Activated gamma-delta T cell (primary cell): ENCODE results near the gene MYH15.

ENCODE experiments used
- DNase-seq: peaks from one replicate; lab custom pipeline; 2025; lab: John Stamatoyannopoulos, UW

Gene MYH15

DNA sequence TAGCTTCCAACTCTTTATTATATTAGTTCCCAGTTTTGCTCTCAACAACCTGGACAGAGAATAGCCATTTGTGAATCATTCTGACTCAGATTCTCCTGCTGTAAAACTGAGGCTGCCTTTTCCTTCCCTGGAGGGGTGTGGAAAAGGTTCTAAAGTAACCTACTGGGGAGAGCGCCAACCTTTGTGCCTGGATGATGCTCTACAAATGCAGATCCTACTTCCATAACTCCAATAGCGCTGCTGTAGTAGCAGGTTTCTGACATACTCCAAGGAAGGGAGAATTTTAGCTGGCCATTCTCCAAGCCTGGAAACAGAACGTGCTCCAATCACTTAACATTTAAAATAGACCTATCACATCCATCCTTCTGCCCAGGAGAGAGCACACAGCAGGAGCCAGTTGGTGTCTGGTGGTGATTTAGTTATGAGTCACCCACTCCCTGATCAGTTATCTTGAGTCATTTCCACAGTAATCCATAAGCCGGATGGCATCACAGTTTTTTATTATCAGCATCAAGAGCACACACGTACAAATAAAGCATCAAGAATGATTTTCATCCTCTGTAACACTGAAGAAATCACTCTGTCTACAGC, 38.3 kb downstream of the MYH15 start:
- no peak for DNase-seq

GRCh38 chr3:108471426-108471825, 39.0 kb downstream of the MYH15 start:
- no peak for DNase-seq

DNA sequence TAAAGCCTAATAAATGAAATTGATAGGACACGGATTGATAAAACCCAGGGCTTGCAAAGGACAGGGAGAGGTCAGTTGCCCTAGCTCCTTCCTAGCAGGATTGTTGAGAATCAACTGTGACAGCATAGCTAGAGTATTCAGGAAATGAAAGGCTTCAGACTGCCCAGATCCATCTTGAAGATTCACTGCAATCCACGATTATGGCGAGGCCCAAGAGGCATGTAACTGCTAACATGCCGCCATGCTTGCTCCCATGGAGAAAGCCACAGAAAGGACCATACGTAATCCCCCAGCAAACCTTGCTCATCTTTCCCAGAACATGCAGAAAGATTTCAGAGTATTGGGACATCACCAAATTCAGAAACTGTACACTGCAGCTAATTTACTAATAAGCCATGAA, 41.3 kb downstream of the MYH15 start:
- no peak for DNase-seq

GRCh38 chr3:108468577-108468976, 41.8 kb downstream of the MYH15 start:
- DNase-seq = no peak

- DNase-seq = no peak
Observed at GRCh38 chr3:108462899-108463298, 47.5 kb downstream of the MYH15 start.

DNA sequence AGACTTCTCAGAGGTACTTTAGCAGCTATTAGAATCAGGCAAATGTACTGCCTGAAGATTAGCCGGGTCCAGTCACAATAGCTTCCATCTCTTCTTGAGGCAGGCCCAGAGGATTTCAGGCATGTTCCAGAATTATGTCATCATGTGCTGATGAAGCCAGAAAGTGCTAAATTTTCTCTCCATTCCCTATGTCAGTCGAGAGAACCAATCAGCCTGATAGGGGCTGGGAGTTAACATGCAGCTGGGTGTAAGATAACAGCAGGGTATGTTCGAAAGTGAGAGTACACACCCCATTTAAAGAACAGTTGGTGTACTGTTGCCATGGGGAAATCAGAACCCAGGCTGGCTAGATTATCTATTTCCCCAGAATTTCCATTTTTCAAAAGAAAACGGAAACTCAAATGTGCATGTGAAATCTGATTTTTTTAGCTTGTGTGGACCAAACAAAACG, 48.7 kb downstream of the MYH15 start:
- no peak for DNase-seq

DNA sequence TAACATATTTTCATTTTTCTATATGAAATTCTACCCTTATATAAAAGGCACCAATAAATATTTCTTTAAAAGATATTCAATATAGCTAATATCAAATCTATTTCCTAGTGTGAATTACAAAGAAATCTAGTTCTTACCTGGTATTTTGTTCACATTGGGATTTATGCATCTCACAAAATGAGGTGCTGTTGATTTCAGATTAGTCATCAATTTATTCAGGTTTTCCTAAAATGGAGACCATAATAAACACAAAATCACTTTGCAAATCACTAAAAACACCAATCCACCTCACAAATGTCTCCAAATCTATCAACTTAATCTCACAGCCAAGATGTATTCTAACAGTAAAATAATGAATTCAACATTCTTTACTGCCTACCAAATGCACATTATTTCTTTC, 51.2 kb downstream of the MYH15 start:
- no peak for DNase-seq

DNA sequence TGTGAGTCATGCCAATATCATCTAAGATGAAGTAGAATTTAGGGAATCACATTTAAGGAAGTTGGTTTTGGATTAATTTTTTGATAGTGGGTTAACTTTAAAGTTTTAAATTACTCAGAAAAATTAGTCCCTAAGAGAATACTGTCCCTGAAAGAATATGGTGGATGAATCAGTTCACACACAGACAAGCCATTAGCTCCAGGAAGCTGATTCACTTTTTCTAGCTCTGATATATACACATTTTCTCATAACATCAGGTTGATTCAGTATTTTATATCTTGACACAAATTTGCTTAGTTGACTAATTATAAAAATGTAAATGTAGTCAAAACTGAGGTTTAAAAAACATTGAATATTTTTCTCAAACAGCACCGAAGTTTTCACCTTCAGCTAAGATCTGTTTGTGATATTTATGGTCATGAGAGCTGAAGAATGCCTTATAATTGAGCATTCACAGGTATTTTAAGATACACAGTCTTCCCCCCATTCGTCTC, 55.1 kb downstream of the MYH15 start:
- no peak for DNase-seq

- DNase-seq = no peak
Observed at GRCh38 chr3:108453565-108453964, 56.8 kb downstream of the MYH15 start.

DNA sequence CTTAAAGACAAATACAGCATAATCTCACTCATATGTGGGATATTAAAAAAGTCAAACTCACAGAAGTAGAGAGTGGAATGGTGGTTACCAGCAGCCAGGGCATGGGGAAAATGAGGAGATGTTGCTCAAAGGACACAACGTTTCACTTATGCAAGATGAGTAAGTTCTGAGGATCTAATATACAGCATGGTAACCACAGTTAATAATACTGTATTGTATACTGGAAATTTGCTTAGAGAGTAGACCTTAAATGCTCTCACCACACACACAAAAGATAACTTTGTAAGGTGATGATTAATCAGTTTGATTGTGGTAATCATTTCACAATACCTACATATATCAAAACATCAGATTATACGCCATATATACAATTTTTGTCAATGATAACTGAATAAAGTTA, 60.0 kb downstream of the MYH15 start:
- no peak for DNase-seq

GRCh38 chr3:108448593-108448992, 61.8 kb downstream of the MYH15 start:
- no peak for DNase-seq

GRCh38 chr3:108447096-108447847, 63.1 kb downstream of the MYH15 start:
- DNase-seq = no peak

DNA sequence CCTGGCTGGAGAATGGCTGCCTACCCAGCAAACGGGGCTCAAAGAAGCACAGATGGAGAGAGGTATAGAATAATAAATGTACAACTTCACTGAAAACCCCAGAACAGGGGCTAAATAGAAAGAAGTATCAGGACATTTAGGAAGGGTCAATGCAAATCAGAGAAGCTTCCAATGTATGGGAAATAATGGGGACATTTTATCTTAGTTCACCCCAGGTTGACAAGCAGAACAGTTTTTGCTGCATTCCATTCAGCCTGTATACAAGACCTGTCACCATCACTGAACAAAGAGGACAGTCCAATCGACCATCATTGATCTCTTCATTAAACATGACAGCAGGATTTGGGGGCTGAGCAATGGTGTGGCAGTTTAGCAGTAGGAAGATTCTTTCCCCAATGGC, 68.1 kb downstream of the MYH15 start:
- DNase-seq = no peak

DNA sequence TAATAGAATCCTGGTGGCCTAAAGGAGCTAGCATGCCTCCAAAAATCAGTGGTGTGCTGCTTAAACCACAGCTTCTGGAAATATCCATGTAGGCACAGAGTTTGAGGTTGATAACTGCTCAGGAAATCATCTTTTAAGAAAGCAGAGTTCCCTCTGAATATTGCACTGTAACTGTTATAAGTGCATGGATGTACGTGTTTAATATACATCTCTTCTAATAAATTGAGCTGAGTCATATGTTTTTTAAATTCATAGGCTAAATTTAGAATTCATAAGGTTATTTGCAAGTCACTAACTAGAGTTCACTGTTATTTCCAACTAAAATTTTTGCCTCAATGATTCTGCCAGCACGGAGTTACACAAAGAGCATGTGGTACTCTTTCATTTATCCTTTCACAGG, 68.9 kb downstream of the MYH15 start:
- no peak for DNase-seq

GRCh38 chr3:108441071-108441507, 69.3 kb downstream of the MYH15 start:
- no peak for DNase-seq

- no peak for DNase-seq
Observed at GRCh38 chr3:108438542-108438941, 71.9 kb downstream of the MYH15 start.

GRCh38 chr3:108437439-108437838, 73.0 kb downstream of the MYH15 start:
- no peak for DNase-seq

- no peak for DNase-seq
Observed at GRCh38 chr3:108433928-108434327, 76.5 kb downstream of the MYH15 start.

DNA sequence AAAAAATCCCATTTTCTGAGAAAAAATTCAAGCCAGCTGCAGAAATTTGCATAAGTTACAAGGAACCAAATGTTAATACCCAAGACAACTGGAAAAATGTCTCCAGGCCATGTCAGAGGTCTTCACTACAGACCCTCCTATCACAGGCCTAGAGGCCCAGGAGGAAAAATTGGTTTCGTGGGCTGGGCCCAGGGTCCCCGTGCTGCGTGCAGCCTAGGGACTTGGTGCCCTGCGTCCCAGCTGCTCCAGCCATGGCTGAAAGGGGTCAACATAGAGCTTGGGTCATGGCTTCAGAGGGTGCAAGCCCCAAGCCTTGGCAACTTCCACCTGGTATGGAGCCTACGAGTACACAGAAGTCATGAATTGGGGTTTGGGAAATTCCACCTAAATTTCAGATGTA, 78.0 kb downstream of the MYH15 start:
- no peak for DNase-seq

DNA sequence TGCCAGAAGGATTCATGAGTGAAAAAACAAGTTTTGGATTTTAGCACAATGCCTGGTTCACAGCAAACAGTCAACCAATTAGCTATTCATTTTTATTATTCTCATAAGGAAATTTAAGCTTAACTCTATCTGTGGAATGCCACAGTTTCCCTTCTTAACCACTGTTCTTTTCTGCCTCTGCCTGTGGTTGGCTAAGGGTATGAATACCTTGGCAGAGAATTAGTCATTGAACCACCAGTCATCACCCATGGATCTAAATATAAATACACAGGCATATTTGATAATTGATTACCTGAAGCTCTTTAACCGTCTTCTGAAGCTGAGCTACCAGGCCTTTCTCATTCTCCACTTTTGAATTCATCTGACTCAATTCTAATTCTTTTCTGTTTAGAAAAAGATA, 79.9 kb downstream of the MYH15 start:
- no peak for DNase-seq

GRCh38 chr3:108428586-108428985, 81.8 kb downstream of the MYH15 start:
- no peak for DNase-seq

- DNase-seq = no peak
Observed at GRCh38 chr3:108420926-108421325, 89.5 kb downstream of the MYH15 start.

- DNase-seq = no peak
Observed at GRCh38 chr3:108416111-108416869, 94.1 kb downstream of the MYH15 start.
